HG02981 (cell line): Measurements from ENCODE around the gene ZNF579.
"Not testable (repeated sequence)": the region's sequence is repeated elsewhere in the genome, so short reads cannot be mapped to it uniquely, and the experiment has no call there.

Source experiments
- ATAC-seq: cut with Tn5 transposase; IDR thresholded peaks from one replicate; pipeline ENCODE4 v1.9.1; 2021; ENCODE audit warnings: mild to moderate bottlenecking, moderate library complexity; ENCODE audit not compliant: unreplicated experiment

Gene ZNF579

GRCh38 chr19:55596304-55596703 is 15.7 kb upstream of the ZNF579 start:
- ATAC-seq: no peak

- ATAC-seq: no peak
Measured at GRCh38 chr19:55594996-55595545, 14.4 kb upstream of the ZNF579 start.

- ATAC-seq: no peak
Measured at GRCh38 chr19:55593096-55593772, 12.6 kb upstream of the ZNF579 start.

- ATAC-seq: no peak
Measured at GRCh38 chr19:55592391-55593090, 11.9 kb upstream of the ZNF579 start.

- ATAC-seq: no peak
Measured at GRCh38 chr19:55591555-55591954, 10.9 kb upstream of the ZNF579 start.

GRCh38 chr19:55590617-55591016 is 10.0 kb upstream of the ZNF579 start:
- ATAC-seq: no peak

GRCh38 chr19:55590109-55590508 is 9.5 kb upstream of the ZNF579 start:
- no peak for ATAC-seq

GRCh38 chr19:55588738-55589137 is 8.1 kb upstream of the ZNF579 start:
- no peak for ATAC-seq

- peak; percentile 89 for ATAC-seq
Measured at GRCh38 chr19:55586976-55587668, 6.5 kb upstream of the ZNF579 start.

- ATAC-seq: no peak
Measured at GRCh38 chr19:55585658-55586339, 5.2 kb upstream of the ZNF579 start.

- ATAC-seq: no peak
Measured at GRCh38 chr19:55584871-55585270, 4.2 kb upstream of the ZNF579 start.

GRCh38 chr19:55583897-55584296 is 3.2 kb upstream of the ZNF579 start:
- not testable (repeated sequence) for ATAC-seq

GRCh38 chr19:55582284-55582683 is 1.6 kb upstream of the ZNF579 start:
- not testable (repeated sequence) for ATAC-seq

- ATAC-seq: no peak
Measured at GRCh38 chr19:55581823-55582223, 1.2 kb upstream of the ZNF579 start.

- no peak for ATAC-seq
Measured at GRCh38 chr19:55581145-55581822, 636 bp upstream of the ZNF579 start.

GRCh38 chr19:55579766-55580621 is 654 bp downstream of the ZNF579 start:
- ATAC-seq: no peak

GRCh38 chr19:55578761-55579747 is 1.6 kb downstream of the ZNF579 start:
- no peak for ATAC-seq

GRCh38 chr19:55578031-55578760 is 2.5 kb downstream of the ZNF579 start:
- no peak for ATAC-seq
